Measurements from ENCODE around the gene DPY19L3.
"Not testable (repeated sequence)": the region's sequence is repeated elsewhere in the genome, so short reads cannot be mapped to it uniquely, and the experiment has no call there.

Gene DPY19L3

GRCh38 chr19:32363632-32364031 is 41.9 kb upstream of the DPY19L3 start:
- no peak for DNase-seq (ENCODE audit: low spot score)
- TF ChIP-seq CTCF (IDR thresholded peaks at IDR 0.05; ENCODE audit: extremely low read depth, missing control alignments), result no peak

DNA sequence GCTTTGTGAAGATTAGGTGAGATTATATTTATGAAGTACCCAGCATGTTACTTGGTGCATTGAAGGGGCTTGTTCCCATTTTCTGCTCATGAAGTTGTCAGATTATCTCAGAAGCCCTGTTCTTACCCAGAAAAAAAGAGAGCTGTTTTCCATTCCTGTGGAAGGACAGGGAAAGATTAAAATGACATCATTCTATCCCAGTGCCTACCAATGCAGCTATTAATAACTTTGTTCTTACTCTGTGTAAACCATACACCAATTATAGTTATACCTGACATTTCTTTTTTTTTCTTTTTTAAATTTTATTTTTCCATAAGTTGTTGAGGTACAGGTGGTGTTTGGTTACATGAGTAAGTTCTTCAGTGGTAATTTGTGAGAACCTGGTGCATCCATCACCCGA is 41.5 kb upstream of the DPY19L3 start:
- DNase-seq (ENCODE audit: low spot score), result no peak
- no peak for TF ChIP-seq CTCF (IDR thresholded peaks at IDR 0.05; ENCODE audit: extremely low read depth, missing control alignments)

- TF ChIP-seq CTCF (IDR thresholded peaks at IDR 0.05; ENCODE audit: extremely low read depth, missing control alignments), result no peak
- DNase-seq (ENCODE audit: low spot score), result no peak
These were observed 38.5 kb upstream of the DPY19L3 start for GRCh38 chr19:32367063-32367462.

GRCh38 chr19:32367948-32368536 is 37.5 kb upstream of the DPY19L3 start:
- DNase-seq (ENCODE audit: low spot score), result no peak
- no peak for TF ChIP-seq CTCF (IDR thresholded peaks at IDR 0.05; ENCODE audit: extremely low read depth, missing control alignments)

- no peak for DNase-seq (ENCODE audit: low spot score)
- no peak for TF ChIP-seq CTCF (IDR thresholded peaks at IDR 0.05; ENCODE audit: extremely low read depth, missing control alignments)
These were observed 36.8 kb upstream of the DPY19L3 start for GRCh38 chr19:32368787-32369186.

GRCh38 chr19:32372726-32373517 is 32.6 kb upstream of the DPY19L3 start:
- no peak for TF ChIP-seq CTCF (IDR thresholded peaks at IDR 0.05; ENCODE audit: extremely low read depth, missing control alignments)
- DNase-seq (ENCODE audit: low spot score), result no peak

GRCh38 chr19:32373585-32374295 is 31.8 kb upstream of the DPY19L3 start:
- no peak for TF ChIP-seq CTCF (IDR thresholded peaks at IDR 0.05; ENCODE audit: extremely low read depth, missing control alignments)
- DNase-seq (ENCODE audit: low spot score), result no peak

- not testable (repeated sequence) for DNase-seq (ENCODE audit: low spot score)
These were observed 31.2 kb upstream of the DPY19L3 start for GRCh38 chr19:32374362-32374761.

DNA sequence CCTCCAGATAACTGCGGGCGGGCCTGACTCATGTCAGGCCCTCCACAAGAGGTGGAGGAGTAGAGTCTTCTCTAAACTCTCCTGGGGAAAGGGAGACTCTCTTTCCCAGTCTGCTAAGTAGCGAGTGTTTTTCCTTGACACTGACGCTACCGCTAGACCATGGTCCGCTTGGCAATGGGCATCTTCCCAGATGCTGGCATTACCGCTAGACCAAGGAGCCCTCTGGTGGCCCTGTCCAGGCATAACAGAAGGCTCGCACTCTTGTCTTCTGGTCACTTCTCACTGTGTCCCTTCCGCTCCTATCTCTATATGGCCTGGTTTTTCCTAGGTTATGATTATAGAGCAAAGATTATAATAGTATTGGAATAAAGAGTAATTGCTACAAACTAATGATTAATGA is 28.5 kb upstream of the DPY19L3 start:
- DNase-seq (ENCODE audit: low spot score), result not testable (repeated sequence)

All from GM20000 (cell line).